Stimulated activated CD4-positive, alpha-beta T cell treated with anti-CD3 and anti-CD28 coated beads, Interleukin-15, amount 100 ng/mL, for 24 hours (primary cell): ENCODE results near the gene RAPH1.

ENCODE experiments used
- DNase-seq: peaks from one replicate; pipeline ENCODE4 v3.0.0-alpha.2; 2020

Gene RAPH1

GRCh38 chr2:203359450-203359849 lies 175.7 kb downstream of the RAPH1 start:
- no peak for DNase-seq

GRCh38 chr2:203354966-203355365 lies 180.1 kb downstream of the RAPH1 start:
- no peak for DNase-seq

GRCh38 chr2:203352604-203353255 lies 182.4 kb downstream of the RAPH1 start:
- DNase-seq: no peak

GRCh38 chr2:203347375-203347774 lies 187.7 kb downstream of the RAPH1 start:
- DNase-seq: no peak

- DNase-seq: no peak
Measured at GRCh38 chr2:203346612-203347011, 188.5 kb downstream of the RAPH1 start.

GRCh38 chr2:203344667-203345066 lies 190.4 kb downstream of the RAPH1 start:
- DNase-seq: no peak
